GM04504 (cell line): ENCODE results near the gene OTUD3.
"Not testable (repeated sequence)": the region's sequence is repeated elsewhere in the genome, so short reads cannot be mapped to it uniquely, and the experiment has no call there.

Experiments used
- DNase-seq: peaks from one replicate; pipeline ENCODE4 v3.0.0-alpha.2; 2012; ENCODE audit warnings: low read depth

OTUD3 gene

GRCh38 chr1:19868575-19868974, 13.6 kb upstream of the OTUD3 start:
- not testable (repeated sequence) for DNase-seq

- DNase-seq = not testable (repeated sequence)
These were observed 12.7 kb upstream of the OTUD3 start for GRCh38 chr1:19869453-19869852.

- no peak for DNase-seq
These were observed 12.3 kb upstream of the OTUD3 start for GRCh38 chr1:19869929-19870328.

GRCh38 chr1:19872190-19872589, 10.0 kb upstream of the OTUD3 start:
- no peak for DNase-seq

- no peak for DNase-seq
These were observed 4.9 kb upstream of the OTUD3 start for GRCh38 chr1:19877181-19877750.

GRCh38 chr1:19877821-19878636, 4.2 kb upstream of the OTUD3 start:
- no peak for DNase-seq

- DNase-seq = no peak
These were observed 3.6 kb upstream of the OTUD3 start for GRCh38 chr1:19878637-19878985.

- DNase-seq = no peak
These were observed 3.0 kb upstream of the OTUD3 start for GRCh38 chr1:19879227-19879626.

- no peak for DNase-seq
These were observed 2.5 kb upstream of the OTUD3 start for GRCh38 chr1:19879661-19880060.

- DNase-seq = not testable (repeated sequence)
These were observed 1.4 kb upstream of the OTUD3 start for GRCh38 chr1:19880841-19881240.

- DNase-seq = no peak
These were observed 2.1 kb downstream of the OTUD3 start for GRCh38 chr1:19884312-19884711.

- DNase-seq = no peak
These were observed 3.6 kb downstream of the OTUD3 start for GRCh38 chr1:19885821-19886220.

GRCh38 chr1:19888112-19888511, 5.9 kb downstream of the OTUD3 start:
- DNase-seq = no peak

GRCh38 chr1:19889656-19890055, 7.5 kb downstream of the OTUD3 start:
- no peak for DNase-seq

GRCh38 chr1:19892129-19892528, 9.9 kb downstream of the OTUD3 start:
- DNase-seq = no peak

- no peak for DNase-seq
These were observed 10.5 kb downstream of the OTUD3 start for GRCh38 chr1:19892628-19893168.

- no peak for DNase-seq
These were observed 11.5 kb downstream of the OTUD3 start for GRCh38 chr1:19893687-19894086.

GRCh38 chr1:19894218-19894617, 12.0 kb downstream of the OTUD3 start:
- DNase-seq = no peak

- DNase-seq = no peak
These were observed 19.5 kb downstream of the OTUD3 start for GRCh38 chr1:19901653-19902052.

GRCh38 chr1:19903621-19904020, 21.4 kb downstream of the OTUD3 start:
- DNase-seq = no peak

GRCh38 chr1:19907456-19907855, 25.3 kb downstream of the OTUD3 start:
- DNase-seq = no peak

- DNase-seq = no peak
These were observed 27.2 kb downstream of the OTUD3 start for GRCh38 chr1:19909392-19909791.

- no peak for DNase-seq
These were observed 27.8 kb downstream of the OTUD3 start for GRCh38 chr1:19909971-19910370.

GRCh38 chr1:19910650-19911049, 28.5 kb downstream of the OTUD3 start:
- no peak for DNase-seq
